Cardiac muscle cell (in vitro differentiated cells and primary cell): ENCODE measurements around the gene RRP1B. TPM values are rescaled to one million over a fixed set of nuclear protein-coding genes. Genes with fewer than 3 reads are reported as not detected.

Source experiments
- DNase-seq, 2 donors: peaks; one replicate each; pipeline versions ENCODE4 v3.0.0 to v3.0.0-alpha.2; 2010 to 2017; ENCODE audit warnings: low read depth in 1 of 2, low spot score in 1 of 2
- H3K27ac ChIP-seq: fragments of 200-600 bp; sonication (generic); 2 replicates; pipeline ENCODE4 v1.5.1; 2016
- H3K27me3 ChIP-seq: fragments of 200-600 bp; sonication (generic); 2 replicates; pipeline ENCODE4 v1.6.0; 2016; ENCODE audit warnings: control low read depth
- H3K36me3 ChIP-seq: fragments of 200-600 bp; sonication (generic); 2 replicates; pipeline ENCODE4 v1.5.1; 2016; ENCODE audit warnings: control low read depth
- H3K4me1 ChIP-seq: fragments of 200-600 bp; sonication (generic); 2 replicates; pipeline ENCODE4 v1.8.1; 2017; ENCODE audit warnings: low read depth, mild to moderate bottlenecking, mixed run types
- H3K4me3 ChIP-seq: fragments of 200-600 bp; sonication (generic); 2 replicates; pipeline ENCODE4 v1.5.1; 2016; ENCODE audit warnings: mild to moderate bottlenecking
- H3K9me3 ChIP-seq: fragments of 200-600 bp; sonication (generic); 2 replicates; pipeline ENCODE4 v1.5.1; 2017; ENCODE audit warnings: low read depth, mild to moderate bottlenecking, control low read depth
- CTCF ChIP-seq: IDR thresholded peaks from 2 replicates; pipeline ENCODE4 v1.5.1; 2012; ENCODE audit warnings: low read depth, mild to moderate bottlenecking, low read length
- polyA plus RNA-seq: library from polyadenylated mRNA; unstranded; fragments of >200 nt; fragmentation: Nextera tagmentation; extraction: Ambion mirVana; gene quantifications from 2 replicates; pipeline ENCODE4 v1.2.1, GENCODE V29; 2016
- total RNA-seq: library from RNA; depleted of rRNA; stranded (reverse); fragments of >200 nt; gene quantifications from 2 replicates; pipeline ENCODE4 v1.2.3, GENCODE V29; 2016

The RRP1B gene
- total and polyA plus RNA-seq, 2 experiments from 2014 or later, result 14.8 to 25.5 TPM

GRCh38 chr21:43728154-43728466 lies 68.8 kb downstream of the RRP1B start:
- no peaks in the 10 kb centered on the region for H3K9me3 ChIP-seq
- peak overlapping the region; percentile 41 for H3K4me3 ChIP-seq
- no peaks in the 10 kb centered on the region for H3K4me1 ChIP-seq
- H3K27me3 ChIP-seq, result no peaks in the 10 kb centered on the region
- H3K27ac ChIP-seq, result peak overlapping the region; percentile 87
- no peaks in the 10 kb centered on the region for H3K36me3 ChIP-seq
- no peak for DNase-seq
- no peak for TF ChIP-seq CTCF

GRCh38 chr21:43728467-43729390 lies 69.4 kb downstream of the RRP1B start:
- Histone ChIP-seq H3K27ac (peak overlapping the region; percentile 87), H3K4me3 (peak overlapping the region; percentile 41), H3K36me3 (no peaks in the 10 kb centered on the region), H3K4me1 (no peaks in the 10 kb centered on the region), H3K9me3 (no peaks in the 10 kb centered on the region), H3K27me3 (no peaks in the 10 kb centered on the region)
- peak; percentile 20 for TF ChIP-seq CTCF
- DNase-seq, result peak; percentile 87 to 100

GRCh38 chr21:43731476-43731875 lies 72.1 kb downstream of the RRP1B start:
- H3K9me3 ChIP-seq, result no peaks in the 10 kb centered on the region
- no peak overlapping the region for H3K4me3 ChIP-seq
- no peaks in the 10 kb centered on the region for H3K27me3 ChIP-seq
- no peak overlapping the region for H3K27ac ChIP-seq
- no peak for TF ChIP-seq CTCF
- no peaks in the 10 kb centered on the region for H3K36me3 ChIP-seq
- no peak for DNase-seq
- peaks cover 9% of the 10 kb centered on the region for H3K4me1 ChIP-seq

- peak in 1 of 2 donors; percentile 78 for DNase-seq
- Histone ChIP-seq H3K9me3 (no peaks in the 10 kb centered on the region), H3K4me3 (no peak overlapping the region), H3K27ac (no peak overlapping the region), H3K27me3 (no peaks in the 10 kb centered on the region), H3K36me3 (no peaks in the 10 kb centered on the region), H3K4me1 (peaks cover 9% of the 10 kb centered on the region)
- TF ChIP-seq CTCF, result no peak
These were observed 72.7 kb downstream of the RRP1B start for GRCh38 chr21:43731891-43732711.

- no peak overlapping the region for H3K27ac ChIP-seq
- H3K27me3 ChIP-seq, result no peaks in the 10 kb centered on the region
- H3K4me1 ChIP-seq, result peaks cover 10% of the 10 kb centered on the region
- TF ChIP-seq CTCF, result no peak
- H3K9me3 ChIP-seq, result no peaks in the 10 kb centered on the region
- H3K4me3 ChIP-seq, result no peak overlapping the region
- no peak for DNase-seq
- no peaks in the 10 kb centered on the region for H3K36me3 ChIP-seq
These were observed 73.7 kb downstream of the RRP1B start for GRCh38 chr21:43733060-43733459.
